GM18526 (cell line): ENCODE measurements around the gene MBOAT7.

ENCODE experiments used
- POLR2A ChIP-seq: IDR thresholded peaks from 3 replicates; pipeline ENCODE4 v1.6.1; 2011; ENCODE audit not compliant: insufficient read length; ENCODE audit errors: extremely low read depth

Gene MBOAT7

DNA sequence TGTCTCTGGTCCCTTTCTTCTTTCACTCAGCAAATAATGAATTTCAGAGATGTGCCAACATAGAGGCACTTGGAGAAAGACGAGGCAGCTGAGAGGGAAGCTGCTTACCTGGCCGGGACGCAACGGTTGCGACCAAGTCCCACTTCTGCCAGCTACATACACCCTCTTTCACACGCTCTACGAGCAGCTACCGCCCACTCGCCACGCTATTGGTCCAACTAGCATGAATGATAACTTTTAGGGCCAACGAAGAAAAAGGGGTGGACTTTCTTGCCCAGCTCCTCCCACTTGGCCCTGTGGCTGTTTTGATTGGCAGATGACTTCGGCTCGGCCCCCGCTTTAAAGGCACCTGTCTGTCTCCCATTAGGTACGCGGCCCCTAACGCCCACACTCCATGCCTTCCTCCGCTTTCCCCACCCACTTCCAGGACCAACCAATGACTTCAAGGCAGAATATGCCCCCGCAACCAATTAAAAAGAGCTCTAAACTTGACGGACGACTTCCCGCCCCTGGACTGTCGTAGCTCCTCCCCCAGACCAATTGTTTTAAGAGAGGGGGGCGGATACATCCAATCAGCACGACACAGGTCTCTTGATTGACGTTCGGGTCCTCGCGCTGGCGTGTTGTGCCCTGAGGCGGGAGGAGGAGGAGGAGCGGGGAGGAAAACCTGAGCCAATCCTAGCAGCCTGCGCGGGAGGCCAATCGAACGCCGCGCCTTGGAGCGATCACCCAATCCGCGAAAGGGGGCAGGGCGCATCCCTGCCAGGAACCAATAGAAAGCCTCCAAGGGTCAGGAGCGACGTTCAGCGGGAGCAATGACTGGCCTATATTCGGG lies 52.3 kb downstream of the MBOAT7 start:
- peak; percentile 78 for TF ChIP-seq POLR2A

- TF ChIP-seq POLR2A = no peak
These were observed 53.1 kb downstream of the MBOAT7 start for GRCh38 chr19:54136086-54136863.

DNA sequence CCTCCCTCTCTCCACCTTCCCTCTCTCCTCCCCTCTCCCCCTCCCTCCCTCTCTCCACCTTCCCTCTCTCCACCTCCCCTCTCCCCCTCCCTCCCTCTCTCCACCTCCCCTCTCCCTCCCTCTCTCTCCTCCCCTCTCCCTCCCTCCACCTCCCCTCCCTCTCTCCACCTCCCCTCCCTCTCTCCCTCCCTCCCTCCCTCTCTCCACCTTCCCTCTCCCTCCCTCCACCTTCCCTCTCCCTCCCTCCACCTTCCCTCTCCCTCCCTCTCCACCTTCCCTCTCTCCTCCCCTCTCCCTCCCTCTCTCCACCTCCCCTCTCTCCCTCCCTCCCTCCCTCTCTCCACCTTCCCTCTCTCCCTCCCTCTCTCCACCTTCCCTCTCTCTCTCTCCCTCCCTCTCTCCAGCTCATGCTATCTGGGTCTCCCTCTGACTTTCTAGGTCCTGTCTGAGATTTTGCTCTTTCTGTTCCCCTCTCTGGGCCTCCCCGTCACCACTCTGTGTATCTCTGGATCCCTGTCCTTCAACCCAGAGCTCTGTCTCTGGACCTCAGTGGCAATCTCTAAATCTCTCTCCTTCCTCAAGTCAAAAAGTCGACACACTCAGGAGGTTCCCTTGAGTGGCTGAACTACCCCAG lies 55.3 kb downstream of the MBOAT7 start:
- no peak for TF ChIP-seq POLR2A

- TF ChIP-seq POLR2A = no peak
These were observed 55.9 kb downstream of the MBOAT7 start for GRCh38 chr19:54133312-54133956.

- TF ChIP-seq POLR2A = no peak
These were observed 59.8 kb downstream of the MBOAT7 start for GRCh38 chr19:54129617-54129996.

DNA sequence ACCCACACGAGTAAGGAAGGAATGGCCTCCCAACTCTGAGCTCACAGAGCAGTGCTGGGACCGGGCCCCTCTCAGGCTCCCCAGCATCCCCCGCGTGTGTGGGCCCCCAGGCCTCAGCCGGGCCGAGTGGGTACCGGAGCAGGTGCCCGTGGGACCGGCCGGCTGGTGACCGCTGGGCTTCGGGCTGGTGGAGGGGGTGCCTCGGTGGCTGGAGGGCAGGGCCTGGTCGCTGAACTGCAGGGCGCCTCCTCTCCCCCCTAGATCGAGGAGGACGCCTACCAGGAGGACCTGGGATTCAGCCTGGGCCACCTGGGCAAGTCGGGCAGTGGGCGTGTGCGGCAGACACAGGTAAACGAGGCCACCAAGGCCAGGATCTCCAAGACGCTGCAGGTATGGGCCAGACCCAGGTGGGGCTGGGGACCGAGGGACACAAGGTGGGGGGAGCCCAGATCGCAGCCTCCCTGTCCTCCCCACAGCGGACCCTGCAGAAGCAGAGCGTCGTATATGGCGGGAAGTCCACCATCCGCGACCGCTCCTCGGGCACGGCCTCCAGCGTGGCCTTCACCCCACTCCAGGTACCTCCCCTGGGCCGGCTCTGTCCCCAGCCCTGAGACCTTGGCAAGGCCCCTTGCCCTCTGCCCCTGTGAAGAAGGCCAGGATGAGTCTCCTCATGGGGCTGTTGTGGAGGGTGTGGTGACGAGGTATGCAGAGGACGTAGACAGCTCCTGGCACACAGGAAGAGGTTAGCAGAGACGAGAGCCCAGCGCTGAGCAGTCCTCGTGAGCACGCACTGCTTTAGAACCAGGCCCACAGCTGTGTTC lies 60.4 kb downstream of the MBOAT7 start:
- no peak for TF ChIP-seq POLR2A

GRCh38 chr19:54128441-54128725 lies 61.0 kb downstream of the MBOAT7 start:
- TF ChIP-seq POLR2A = no peak

DNA sequence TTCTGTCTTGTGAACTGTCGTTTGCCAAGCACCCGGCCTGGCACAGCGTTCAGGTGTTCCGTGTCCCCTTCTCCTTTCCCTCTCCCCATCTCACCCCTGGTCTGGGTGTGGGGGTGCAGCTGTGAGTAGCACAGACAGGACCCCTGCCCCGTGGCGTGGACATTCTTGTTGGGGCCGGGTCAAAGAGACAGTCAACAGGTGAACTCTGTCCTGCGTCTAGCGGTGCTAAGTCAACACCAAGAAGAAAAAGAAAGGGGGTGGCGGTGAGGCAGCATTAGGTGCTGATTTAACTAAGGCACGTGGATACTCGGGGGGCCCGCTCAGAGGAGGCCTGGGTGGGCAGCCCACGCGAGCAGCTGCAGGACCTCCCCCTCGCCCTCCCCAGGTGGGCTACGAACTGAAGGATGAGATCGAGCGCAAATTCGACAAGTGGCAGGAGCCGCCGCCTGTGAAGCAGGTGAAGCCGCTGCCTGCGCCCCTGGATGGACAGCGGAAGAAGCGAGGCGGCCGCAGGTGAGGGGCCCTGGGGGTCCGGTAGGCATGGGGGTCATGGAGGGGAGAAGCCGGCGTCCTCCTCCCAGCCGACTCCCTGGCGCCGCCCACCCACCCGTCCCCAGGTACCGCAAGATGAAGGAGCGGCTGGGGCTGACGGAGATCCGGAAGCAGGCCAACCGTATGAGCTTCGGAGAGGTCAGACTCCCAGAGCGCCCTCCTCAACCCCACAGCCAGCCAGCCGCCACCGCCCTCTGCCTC lies 61.5 kb downstream of the MBOAT7 start:
- no peak for TF ChIP-seq POLR2A

- TF ChIP-seq POLR2A = no peak
These were observed 63.7 kb downstream of the MBOAT7 start for GRCh38 chr19:54125713-54126112.

DNA sequence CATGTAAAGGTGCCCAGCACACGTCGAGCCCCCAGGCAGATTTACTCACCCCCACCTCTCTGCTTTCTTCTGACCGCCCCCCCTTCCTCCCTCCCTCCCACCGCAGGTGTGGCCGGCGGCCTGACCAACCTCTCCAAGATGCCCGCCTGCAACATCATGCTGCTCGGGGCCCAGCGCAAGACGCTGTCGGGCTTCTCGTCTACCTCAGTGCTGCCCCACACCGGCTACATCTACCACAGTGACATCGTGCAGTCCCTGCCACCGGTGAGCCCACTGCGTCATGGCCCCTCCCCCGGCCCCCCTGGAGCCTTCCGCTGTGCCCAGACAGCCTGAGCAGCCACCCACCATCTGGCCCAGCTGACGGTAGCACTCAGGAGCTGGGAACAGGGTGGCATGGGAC lies 65.0 kb downstream of the MBOAT7 start:
- no peak for TF ChIP-seq POLR2A

DNA sequence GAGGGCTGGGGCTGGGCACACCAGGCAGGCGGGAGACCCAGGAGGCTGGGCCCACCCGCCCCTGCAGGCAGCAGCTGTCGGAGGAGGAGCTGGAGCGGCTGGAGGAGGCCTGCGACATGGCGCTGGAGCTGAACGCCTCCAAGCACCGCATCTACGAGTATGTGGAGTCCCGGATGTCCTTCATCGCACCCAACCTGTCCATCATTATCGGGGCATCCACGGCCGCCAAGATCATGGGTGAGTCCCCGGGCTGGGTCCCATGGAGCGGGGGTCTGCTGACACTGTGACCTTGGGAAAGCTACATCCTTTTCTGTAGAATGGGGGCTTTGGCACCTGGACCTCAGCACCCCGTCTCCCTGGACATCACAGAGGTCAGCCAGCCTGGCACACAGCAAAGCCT lies 65.7 kb downstream of the MBOAT7 start:
- TF ChIP-seq POLR2A = no peak
